Smooth muscle cell (in vitro differentiated cells): Measurements from ENCODE around the gene HCN1. TPM values are rescaled to one million over a fixed set of nuclear protein-coding genes. Genes with fewer than 3 reads are reported as not detected.

Experiments
- DNase-seq: peaks from one replicate; lab custom pipeline; 2025; ENCODE audit not compliant: unreplicated experiment; lab: John Stamatoyannopoulos, UW
- H2AFZ ChIP-seq: fragments of 200-600 bp; sonication (generic); 2 replicates; pipeline ENCODE4 v1.6.0; 2016; ENCODE audit warnings: antibody characterized with exemption, low read depth, mild to moderate bottlenecking
- H3F3A ChIP-seq: fragments of 200-600 bp; sonication (generic); 2 replicates; pipeline ENCODE4 v1.6.0; 2017; ENCODE audit warnings: antibody characterized with exemption, low read depth
- H3K27ac ChIP-seq: fragments of 200-600 bp; sonication (generic); 2 replicates; pipeline ENCODE4 v1.5.1; 2016; ENCODE audit warnings: low read depth, mild to moderate bottlenecking
- H3K27me3 ChIP-seq: fragments of 200-600 bp; sonication (generic); 2 replicates; pipeline ENCODE4 v1.6.1; 2016; ENCODE audit warnings: low read depth, mild to moderate bottlenecking
- H3K36me3 ChIP-seq: fragments of 200-600 bp; sonication (generic); 2 replicates; pipeline ENCODE4 v1.5.1; 2016; ENCODE audit warnings: low read depth
- H3K4me1 ChIP-seq: fragments of 200-600 bp; sonication (generic); 2 replicates; pipeline ENCODE4 v1.5.1; 2016; ENCODE audit warnings: low read depth
- H3K4me2 ChIP-seq: fragments of 200-600 bp; sonication (generic); 2 replicates; pipeline ENCODE4 v1.6.0; 2016; ENCODE audit warnings: mild to moderate bottlenecking
- H3K4me3 ChIP-seq: fragments of 200-600 bp; sonication (generic); 2 replicates; pipeline ENCODE4 v1.5.1; 2016; ENCODE audit warnings: mild to moderate bottlenecking
- H3K79me2 ChIP-seq: fragments of 200-600 bp; sonication (generic); 2 replicates; pipeline ENCODE4 v1.6.0; 2016; ENCODE audit warnings: low read depth, mild to moderate bottlenecking
- H3K9ac ChIP-seq: fragments of 200-600 bp; sonication (generic); 2 replicates; pipeline ENCODE4 v1.6.0; 2016; ENCODE audit warnings: low read depth
- H3K9me3 ChIP-seq: fragments of 200-600 bp; sonication (generic); replicated peaks from 2 replicates; pipeline ENCODE4 v1.5.1; 2016; ENCODE audit warnings: low read depth
- H4K20me1 ChIP-seq: fragments of 200-600 bp; sonication (generic); 2 replicates; pipeline ENCODE4 v1.6.0; 2016; ENCODE audit warnings: low read depth
- WGBS: methylation state at CpG from one replicate; pipeline ENCODE4 v1.1.7; 2016; ENCODE audit warnings: low lambda C conversion rate; 5-methylcytosine and 5-hydroxymethylcytosine counted together
- polyA plus RNA-seq: library from polyadenylated mRNA; unstranded; fragments of >200 nt; fragmentation: Nextera tagmentation; extraction: Ambion mirVana; gene quantifications from 2 replicates; pipeline ENCODE4 v1.2.1, GENCODE V29; 2016
- total RNA-seq: library from RNA; depleted of rRNA; stranded (reverse); fragments of >200 nt; gene quantifications from 2 replicates; pipeline ENCODE4 v1.2.3, GENCODE V29; 2014
- TF ChIP-seq, protein P1 (sequence below): fragments of 200-600 bp; sonication (generic); IDR thresholded peaks from 2 replicates; pipeline ENCODE4 v1.5.1; 2017; ENCODE audit warnings: borderline replicate concordance, mild to moderate bottlenecking, antibody characterized with exemption; ENCODE audit not compliant: insufficient read depth, poor library complexity, severe bottlenecking

The HCN1 gene
- total and polyA plus RNA-seq, 2 experiments from 2014 or later: not detected

DNA sequence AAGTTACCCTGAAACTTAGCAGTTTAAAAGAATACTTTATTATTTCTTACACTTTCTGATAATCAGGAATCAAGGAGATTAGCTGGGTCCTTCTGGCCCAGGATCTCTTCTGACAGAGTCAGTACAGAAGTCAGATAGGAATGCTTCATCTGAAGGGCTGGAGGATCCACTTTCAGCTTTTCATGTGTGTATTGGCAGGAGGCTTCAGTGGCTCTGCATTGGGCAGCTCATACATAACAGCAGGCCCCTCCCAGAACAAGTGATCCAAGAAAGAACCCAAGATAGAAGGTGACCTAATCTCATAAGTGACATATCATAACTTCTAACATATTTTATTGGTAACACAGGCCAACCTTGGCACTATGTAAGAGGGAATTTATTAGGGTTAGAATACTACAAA, 258.4 kb downstream of the HCN1 start:
- H3K9ac ChIP-seq: no peak overlapping the region
- TF ChIP-seq, protein P1, sequence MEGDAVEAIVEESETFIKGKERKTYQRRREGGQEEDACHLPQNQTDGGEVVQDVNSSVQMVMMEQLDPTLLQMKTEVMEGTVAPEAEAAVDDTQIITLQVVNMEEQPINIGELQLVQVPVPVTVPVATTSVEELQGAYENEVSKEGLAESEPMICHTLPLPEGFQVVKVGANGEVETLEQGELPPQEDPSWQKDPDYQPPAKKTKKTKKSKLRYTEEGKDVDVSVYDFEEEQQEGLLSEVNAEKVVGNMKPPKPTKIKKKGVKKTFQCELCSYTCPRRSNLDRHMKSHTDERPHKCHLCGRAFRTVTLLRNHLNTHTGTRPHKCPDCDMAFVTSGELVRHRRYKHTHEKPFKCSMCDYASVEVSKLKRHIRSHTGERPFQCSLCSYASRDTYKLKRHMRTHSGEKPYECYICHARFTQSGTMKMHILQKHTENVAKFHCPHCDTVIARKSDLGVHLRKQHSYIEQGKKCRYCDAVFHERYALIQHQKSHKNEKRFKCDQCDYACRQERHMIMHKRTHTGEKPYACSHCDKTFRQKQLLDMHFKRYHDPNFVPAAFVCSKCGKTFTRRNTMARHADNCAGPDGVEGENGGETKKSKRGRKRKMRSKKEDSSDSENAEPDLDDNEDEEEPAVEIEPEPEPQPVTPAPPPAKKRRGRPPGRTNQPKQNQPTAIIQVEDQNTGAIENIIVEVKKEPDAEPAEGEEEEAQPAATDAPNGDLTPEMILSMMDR: no peak
- no peaks in the 10 kb centered on the region for H3K9me3 ChIP-seq
- H2AFZ ChIP-seq: no peak overlapping the region
- DNase-seq: no peak
- H3K4me1 ChIP-seq: no peaks in the 10 kb centered on the region
- no peaks in the 10 kb centered on the region for H3K27me3 ChIP-seq
- H3F3A ChIP-seq: no peaks in the 10 kb centered on the region
- no peak overlapping the region for H3K4me3 ChIP-seq
- H3K79me2 ChIP-seq: no peaks in the 10 kb centered on the region
- no peaks in the 10 kb centered on the region for H3K36me3 ChIP-seq
- no peak overlapping the region for H3K27ac ChIP-seq
- no peak overlapping the region for H3K4me2 ChIP-seq
- H4K20me1 ChIP-seq: no peaks in the 10 kb centered on the region

DNA sequence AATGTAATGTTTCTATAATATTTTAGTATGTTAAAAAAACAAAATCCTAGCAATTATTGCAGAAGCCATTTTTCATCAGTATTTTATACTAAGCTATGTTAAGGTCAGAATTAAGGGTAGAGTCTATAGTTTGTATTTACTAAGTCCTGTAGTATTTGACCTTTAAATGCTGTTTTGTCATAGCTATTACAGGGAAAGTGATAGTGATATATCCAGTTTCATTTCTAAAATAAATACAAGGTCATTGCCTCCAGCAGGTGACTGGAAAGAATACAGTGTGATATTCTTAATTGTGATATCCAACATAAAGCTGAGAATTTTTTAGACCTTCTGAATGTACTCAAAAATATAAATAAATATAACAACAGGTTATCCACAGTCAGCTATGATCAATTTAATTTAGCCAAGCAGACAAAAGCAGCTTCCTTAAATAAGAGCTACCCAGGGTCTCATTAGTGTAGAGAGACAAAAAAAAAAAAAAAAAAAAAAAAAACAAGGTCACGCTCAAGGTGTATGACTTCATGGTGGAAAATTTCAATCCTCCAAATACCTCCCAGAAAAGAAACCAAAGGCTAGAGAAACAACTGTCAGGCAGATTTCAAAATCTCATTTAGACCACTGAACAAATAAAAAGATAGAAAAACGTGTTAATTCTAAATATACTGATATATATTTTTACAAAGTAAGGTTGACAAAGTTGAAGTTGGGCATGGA, 278.7 kb downstream of the HCN1 start:
- Histone ChIP-seq H3K9me3 (no peaks in the 10 kb centered on the region), H2AFZ (no peak overlapping the region), H3K9ac (no peak overlapping the region), H3K27ac (no peak overlapping the region), H3K4me3 (no peak overlapping the region), H4K20me1 (no peaks in the 10 kb centered on the region), H3K4me1 (peaks cover 9% of the 10 kb centered on the region), H3F3A (no peaks in the 10 kb centered on the region), H3K27me3 (peaks cover 5% of the 10 kb centered on the region), H3K79me2 (no peaks in the 10 kb centered on the region), H3K4me2 (no peak overlapping the region), H3K36me3 (no peaks in the 10 kb centered on the region)
- 88% methylated on average over 2 of the region's 2 CpGs for WGBS
- TF ChIP-seq, protein P1: no peak
- DNase-seq: no peak

DNA sequence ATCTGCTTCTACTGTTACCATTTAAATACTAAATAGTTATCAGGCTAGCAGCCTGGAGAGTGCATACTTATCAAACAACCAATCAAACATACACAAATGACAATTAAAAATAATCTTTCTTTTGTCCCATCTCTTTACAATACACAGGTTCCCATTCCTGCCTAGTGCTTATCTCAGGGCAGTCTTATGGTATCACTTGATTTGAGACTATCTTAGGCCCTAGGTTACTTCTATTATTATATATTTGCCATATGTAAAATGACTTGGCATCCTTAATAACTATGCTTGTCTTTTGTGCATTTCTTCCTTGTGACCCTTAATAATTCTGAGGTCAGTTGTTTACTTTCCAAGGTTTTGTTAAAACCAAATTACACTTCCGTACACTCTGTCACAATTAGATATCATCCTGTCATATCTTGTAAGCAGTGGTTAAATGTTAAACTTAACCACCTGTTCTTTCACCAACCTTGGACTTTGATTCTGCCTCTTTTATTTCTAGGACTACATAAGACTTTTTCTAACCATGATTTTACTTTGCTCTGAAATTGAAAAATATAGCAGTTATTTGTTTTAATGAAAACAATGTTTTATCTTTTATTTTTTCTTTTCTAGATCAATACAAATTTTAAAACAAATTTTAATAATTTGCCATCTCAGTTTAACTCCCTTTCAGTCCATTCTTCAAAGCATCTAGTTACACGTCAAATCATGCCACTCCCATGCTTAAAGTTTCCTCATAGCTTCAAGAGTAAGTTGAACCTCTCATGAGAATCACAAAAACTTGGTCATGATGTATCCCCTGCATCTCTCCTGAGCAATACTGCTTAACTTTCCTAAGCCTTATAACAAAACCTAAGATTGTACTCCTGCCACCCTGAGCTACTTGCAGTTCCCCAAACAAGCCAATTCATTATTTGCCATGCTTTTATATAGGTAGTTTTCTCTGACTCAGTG, 281.3 kb downstream of the HCN1 start:
- Histone ChIP-seq H2AFZ (no peak overlapping the region), H3K27me3 (peaks cover 5% of the 10 kb centered on the region), H3K4me3 (no peak overlapping the region), H3K4me1 (peaks cover 23% of the 10 kb centered on the region), H3K36me3 (no peaks in the 10 kb centered on the region), H3K79me2 (no peaks in the 10 kb centered on the region), H3K9ac (no peak overlapping the region), H4K20me1 (no peaks in the 10 kb centered on the region), H3K27ac (no peak overlapping the region), H3K4me2 (no peak overlapping the region), H3F3A (peaks cover 6% of the 10 kb centered on the region), H3K9me3 (no peaks in the 10 kb centered on the region)
- TF ChIP-seq, protein P1: no peak
- WGBS: 92% methylated on average over 2 of the region's 2 CpGs
- DNase-seq: no peak
